Tibial nerve (tissue), 4 donors: Measurements from ENCODE around the gene SEC11C. TPM values are rescaled to one million over a fixed set of nuclear protein-coding genes. Genes with fewer than 3 reads are reported as not detected.

Experiments
- DNase-seq, 2 donors: peaks; one replicate each; pipeline ENCODE4 v3.0.0-alpha.2; 2019; ENCODE audit warnings: low spot score in 2 of 2
- H3K27ac ChIP-seq, 4 donors: fragments of 200-600 bp; sonication (generic) in 3 of 4; one replicate each; pipeline ENCODE4 v1.5.1; 2017 to 2019; ENCODE audit warnings: mild to moderate bottlenecking in 1 of 4
- H3K27me3 ChIP-seq, 2 donors: fragments of 200-600 bp; sonication (generic) in 1 of 2; one replicate each; pipeline versions ENCODE4 v1.5.1 to v1.6.0; 2017 to 2019
- H3K36me3 ChIP-seq, 3 donors: fragments of 200-600 bp; sonication (generic); one replicate each; pipeline ENCODE4 v1.5.1; 2018 to 2019
- H3K4me1 ChIP-seq, 4 donors: fragments of 200-600 bp; sonication (generic) in 3 of 4; one replicate each; pipeline ENCODE4 v1.5.1; 2017 to 2019
- H3K4me3 ChIP-seq, 4 donors: fragments of 200-600 bp; sonication (generic) in 3 of 4; one replicate each; pipeline ENCODE4 v1.5.1; 2017 to 2019; ENCODE audit warnings: mild to moderate bottlenecking in 1 of 4, moderate library complexity in 1 of 4
- H3K9me3 ChIP-seq, 4 donors: fragments of 200-600 bp; sonication (generic) in 3 of 4; one replicate each; pipeline ENCODE4 v1.5.1; 2017 to 2019
- EP300 ChIP-seq, 2 donors: sonication (generic); formaldehyde crosslinking; IDR thresholded peaks; one replicate each; pipeline ENCODE4 v1.6.1; 2017; ENCODE audit warnings: antibody characterized with exemption in 2 of 2, mild to moderate bottlenecking in 1 of 2
- POLR2A ChIP-seq, 2 donors: fragments of 450-650 bp; IDR thresholded peaks; one replicate each; pipeline ENCODE4 v1.6.1; 2017; ENCODE audit warnings: antibody characterized with exemption in 2 of 2, mild to moderate bottlenecking in 2 of 2, moderate library complexity in 2 of 2
- WGBS, 2 donors: methylation state at CpG; one replicate each; pipeline ENCODE4 v1.1.5; 2018; 5-methylcytosine and 5-hydroxymethylcytosine counted together
- total RNA-seq, 4 donors: library from RNA; depleted of rRNA; stranded (reverse); fragments of >200 nt; gene quantifications; one replicate each; pipeline ENCODE4 v1.1.0, GENCODE V29; 2016
- TF ChIP-seq, protein P1 (sequence below), 5 experiments: fragments of 200-600 bp in 3 of 5; fragments of 450-650 bp in 2 of 5; sonication (generic) in 3 of 5; IDR thresholded peaks; one replicate each; pipeline ENCODE4 v1.5.1; 2016 to 2019; ENCODE audit warnings: antibody characterized with exemption in 5 of 5, mild to moderate bottlenecking in 3 of 5, moderate library complexity in 2 of 5

Gene SEC11C
- 10 to 100 TPM; 12.2 to 36.7 (median 30.2) TPM for total RNA-seq

DNA sequence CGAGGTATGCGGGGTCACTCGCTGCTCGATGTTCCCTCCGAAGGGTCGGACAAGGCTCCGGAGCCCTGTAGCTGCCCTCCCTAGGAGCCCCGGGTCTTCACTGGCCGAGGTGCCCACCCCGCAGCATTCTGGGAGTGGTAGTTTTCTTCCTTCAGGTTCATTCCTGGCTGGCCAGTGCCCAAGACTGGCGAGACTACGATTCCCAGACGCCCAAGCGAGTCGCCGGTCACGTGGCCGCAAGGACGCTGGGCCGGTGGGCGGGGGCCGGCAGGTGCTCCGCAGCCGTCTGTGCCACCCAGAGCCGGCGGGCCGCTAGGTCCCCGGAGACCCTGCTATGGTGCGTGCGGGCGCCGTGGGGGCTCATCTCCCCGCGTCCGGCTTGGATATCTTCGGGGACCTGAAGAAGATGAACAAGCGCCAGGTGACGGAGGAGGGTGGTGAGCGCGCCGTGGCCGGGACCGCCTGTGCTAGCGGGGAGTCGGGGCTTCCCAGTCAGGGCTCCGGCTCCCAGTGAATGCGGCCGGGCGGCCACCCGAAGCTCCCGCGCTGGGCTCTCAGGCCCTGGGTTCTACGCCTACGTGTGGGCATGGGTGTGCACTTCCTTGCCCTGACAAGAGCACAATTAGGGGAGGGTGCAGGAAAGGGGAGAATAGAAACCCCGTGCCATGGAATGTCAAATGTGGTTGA, at the start of gene SEC11C:
TSS of gene SEC11C (plus strand) at position 270 of the 687 bp plus-strand sequence. CDS start at position 335, 65 bp downstream.
- TF ChIP-seq, protein P1, sequence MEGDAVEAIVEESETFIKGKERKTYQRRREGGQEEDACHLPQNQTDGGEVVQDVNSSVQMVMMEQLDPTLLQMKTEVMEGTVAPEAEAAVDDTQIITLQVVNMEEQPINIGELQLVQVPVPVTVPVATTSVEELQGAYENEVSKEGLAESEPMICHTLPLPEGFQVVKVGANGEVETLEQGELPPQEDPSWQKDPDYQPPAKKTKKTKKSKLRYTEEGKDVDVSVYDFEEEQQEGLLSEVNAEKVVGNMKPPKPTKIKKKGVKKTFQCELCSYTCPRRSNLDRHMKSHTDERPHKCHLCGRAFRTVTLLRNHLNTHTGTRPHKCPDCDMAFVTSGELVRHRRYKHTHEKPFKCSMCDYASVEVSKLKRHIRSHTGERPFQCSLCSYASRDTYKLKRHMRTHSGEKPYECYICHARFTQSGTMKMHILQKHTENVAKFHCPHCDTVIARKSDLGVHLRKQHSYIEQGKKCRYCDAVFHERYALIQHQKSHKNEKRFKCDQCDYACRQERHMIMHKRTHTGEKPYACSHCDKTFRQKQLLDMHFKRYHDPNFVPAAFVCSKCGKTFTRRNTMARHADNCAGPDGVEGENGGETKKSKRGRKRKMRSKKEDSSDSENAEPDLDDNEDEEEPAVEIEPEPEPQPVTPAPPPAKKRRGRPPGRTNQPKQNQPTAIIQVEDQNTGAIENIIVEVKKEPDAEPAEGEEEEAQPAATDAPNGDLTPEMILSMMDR (IDR thresholded peaks at IDR 0.05) = peak in 1 of 5 experiments; percentile 17
- TF ChIP-seq POLR2A (IDR thresholded peaks at IDR 0.05) (peak in 1 of 2 donors; percentile 26), EP300 (IDR thresholded peaks at IDR 0.05) (peak; percentile 50 to 70)
- Histone ChIP-seq H3K9me3 (no peaks in the 10 kb centered on the region), H3K27me3 (no peaks in the 10 kb centered on the region), H3K4me1 (peaks cover 0 to 21% (median 15%) of the 10 kb centered on the region in 4 donors), H3K4me3 (peak within 1 kb of the TSS; percentile 61 to 86 (median 63)), H3K36me3 (no peaks in the 10 kb centered on the region), H3K27ac (peak within 1 kb of the TSS; percentile 56 to 88 (median 84))
- WGBS, 2 donors = 1 to 2% methylated on average over 13 to 40 of the region's 55 CpGs
- DNase-seq = peak; percentile 89 to 94

DNA sequence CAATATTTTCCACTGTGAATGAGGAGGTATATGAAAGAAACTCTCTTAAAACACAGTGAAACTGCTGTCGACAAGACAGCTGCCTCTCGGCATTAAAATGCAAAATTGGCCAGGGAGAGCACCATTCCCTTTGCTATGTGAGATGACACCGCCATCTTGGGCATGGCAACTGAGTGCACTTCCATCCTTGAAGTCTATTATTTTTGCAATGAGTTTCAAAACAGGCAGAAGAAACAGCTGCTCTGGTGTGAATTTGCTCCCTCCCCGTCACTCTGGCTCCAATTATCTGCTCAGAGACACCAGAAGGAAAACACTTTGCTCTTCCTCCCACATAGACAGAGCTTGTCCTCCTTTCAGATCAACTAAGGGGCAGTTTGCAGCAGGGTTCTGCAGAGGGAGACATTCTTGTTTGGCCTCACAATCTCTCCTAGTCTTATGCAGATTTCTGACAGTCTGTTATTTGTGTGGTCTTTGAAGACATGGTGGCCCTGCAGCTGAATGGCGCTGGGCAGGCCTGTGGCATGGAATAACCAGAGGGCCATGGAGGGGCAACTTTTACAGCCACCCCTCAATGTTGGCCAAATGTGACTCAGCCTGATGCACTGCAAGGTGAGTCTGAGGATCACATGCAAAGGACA, 48.6 kb upstream of the SEC11C start:
- Histone ChIP-seq H3K9me3 (no peaks in the 10 kb centered on the region), H3K27me3 (peaks cover 0 to 5% of the 10 kb centered on the region in 2 donors), H3K27ac (no peak overlapping the region), H3K4me1 (no peaks in the 10 kb centered on the region), H3K4me3 (no peak overlapping the region), H3K36me3 (no peaks in the 10 kb centered on the region)
- no peak for DNase-seq
- TF ChIP-seq, protein P1 (IDR thresholded peaks at IDR 0.05) = no peak
- TF ChIP-seq POLR2A (IDR thresholded peaks at IDR 0.05) = no peak
- TF ChIP-seq EP300 (IDR thresholded peaks at IDR 0.05) = no peak
- WGBS, 2 donors = 80 to 86% methylated on average over 5 of the region's 5 CpGs

DNA sequence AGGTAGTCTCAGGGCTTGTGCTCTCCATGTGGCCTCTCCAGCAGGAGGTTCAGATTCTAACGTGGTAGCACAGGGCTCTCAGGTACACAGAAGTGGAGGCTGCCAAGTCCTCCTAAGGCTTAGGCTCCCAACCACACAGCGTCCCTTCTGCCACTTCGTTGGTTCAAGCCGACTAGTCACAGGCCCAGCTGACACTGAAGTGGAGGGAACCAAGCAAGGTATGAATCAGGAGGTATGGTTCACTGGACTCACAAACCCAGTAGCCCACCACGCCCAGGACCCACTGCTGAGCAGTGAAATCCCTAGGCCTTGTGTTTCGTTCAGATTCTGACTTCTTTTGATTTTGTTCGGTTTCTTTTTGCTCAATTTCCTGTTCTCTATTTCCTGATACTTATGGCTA, 46.0 kb upstream of the SEC11C start:
- H3K27me3 ChIP-seq = no peaks in the 10 kb centered on the region
- WGBS, 2 donors = 83 to 89% methylated on average over 7 of the region's 7 CpGs
- H3K4me1 ChIP-seq = no peaks in the 10 kb centered on the region
- no peaks in the 10 kb centered on the region for H3K9me3 ChIP-seq
- H3K36me3 ChIP-seq = no peaks in the 10 kb centered on the region
- TF ChIP-seq EP300 (IDR thresholded peaks at IDR 0.05) (no peak), POLR2A (IDR thresholded peaks at IDR 0.05) (no peak)
- TF ChIP-seq, protein P1 (IDR thresholded peaks at IDR 0.05) = no peak
- no peak for DNase-seq
- H3K4me3 ChIP-seq = no peak overlapping the region
- H3K27ac ChIP-seq = no peak overlapping the region

DNA sequence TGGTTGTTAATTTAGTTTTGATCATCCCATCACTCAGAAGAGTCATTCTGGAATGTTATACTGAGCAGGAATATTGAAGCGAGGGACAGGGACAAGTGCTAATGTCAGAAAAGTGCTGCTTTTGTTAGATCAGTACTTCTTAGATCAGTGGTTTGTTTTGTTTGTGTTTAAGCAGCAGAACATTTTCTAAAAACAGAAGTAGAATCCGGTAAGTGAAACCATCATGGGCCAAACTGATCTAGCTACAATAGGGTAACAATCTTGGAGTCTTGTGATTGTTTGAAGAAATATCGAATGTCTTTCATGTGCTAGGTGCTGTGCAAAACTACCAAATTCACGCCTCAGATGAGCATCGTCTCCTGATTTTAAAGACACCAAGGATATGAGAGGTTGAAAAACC, 45.1 kb upstream of the SEC11C start:
- Histone ChIP-seq H3K36me3 (no peaks in the 10 kb centered on the region), H3K4me3 (no peak overlapping the region), H3K27me3 (no peaks in the 10 kb centered on the region), H3K9me3 (no peaks in the 10 kb centered on the region), H3K27ac (no peak overlapping the region), H3K4me1 (no peaks in the 10 kb centered on the region)
- WGBS, 2 donors = 91 to 92% methylated on average over 5 of the region's 5 CpGs
- no peak for DNase-seq
- TF ChIP-seq, protein P1 (IDR thresholded peaks at IDR 0.05) = no peak
- TF ChIP-seq EP300 (IDR thresholded peaks at IDR 0.05) (no peak), POLR2A (IDR thresholded peaks at IDR 0.05) (no peak)
